Spleen (tissue), 11 donors: ENCODE results near the gene SPATA21. TPM values are rescaled to one million over a fixed set of nuclear protein-coding genes. Genes with fewer than 3 reads are reported as not detected.
"Not testable (repeated sequence)": the region's sequence is repeated elsewhere in the genome, so short reads cannot be mapped to it uniquely, and the experiment has no call there.

Source experiments
- DNase-seq: peaks from one replicate; pipeline ENCODE4 v3.0.0-alpha.2; 2020
- H3K27ac ChIP-seq, 8 donors: fragments of 200-600 bp; sonication (generic) in 7 of 8; 1 replicate in 4 of 8; 2 replicates in 4 of 8; pipeline versions ENCODE4 v1.5.0 to v1.8.0; 2016 to 2021; ENCODE audit warnings: inconsistent platforms in 4 of 8, mild to moderate bottlenecking in 4 of 8, moderate library complexity in 1 of 8
- H3K27me3 ChIP-seq, 7 donors: fragments of 200-600 bp; sonication (generic) in 6 of 7; replicated peaks in 1 of 7; 1 replicate in 4 of 7; 2 replicates in 3 of 7; pipeline versions ENCODE4 v1.5.0 to v1.8.0; 2016 to 2021; ENCODE audit warnings: inconsistent platforms in 3 of 7, mild to moderate bottlenecking in 1 of 7
- H3K36me3 ChIP-seq, 6 donors: fragments of 200-600 bp; sonication (generic) in 5 of 6; 1 replicate in 4 of 6; 2 replicates in 2 of 6; pipeline versions ENCODE4 v1.5.0 to v1.8.0; 2016 to 2021; ENCODE audit warnings: inconsistent platforms in 2 of 6
- H3K4me1 ChIP-seq, 6 donors: fragments of 200-600 bp; sonication (generic) in 5 of 6; 1 replicate in 3 of 6; 2 replicates in 3 of 6; pipeline versions ENCODE4 v1.5.0 to v1.8.0; 2016 to 2021; ENCODE audit warnings: inconsistent platforms in 3 of 6
- H3K4me3 ChIP-seq, 8 donors: fragments of 200-600 bp; sonication (generic) in 7 of 8; 1 replicate in 4 of 8; 2 replicates in 4 of 8; pipeline versions ENCODE4 v1.5.0 to v1.8.0; 2016 to 2021; ENCODE audit warnings: inconsistent platforms in 4 of 8, mild to moderate bottlenecking in 4 of 8, moderate library complexity in 2 of 8
- H3K9me3 ChIP-seq, 8 donors: fragments of 200-600 bp; sonication (generic) in 7 of 8; 1 replicate in 4 of 8; 2 replicates in 4 of 8; pipeline versions ENCODE4 v1.5.0 to v1.8.0; 2016 to 2021; ENCODE audit warnings: inconsistent platforms in 4 of 8
- POLR2A ChIP-seq, 3 donors: fragments of 450-650 bp; IDR thresholded peaks; one replicate each; pipeline ENCODE4 v1.5.1; 2017; ENCODE audit warnings: antibody characterized with exemption in 3 of 3, mild to moderate bottlenecking in 1 of 3
- POLR2AphosphoS5 ChIP-seq, 3 donors: sonication (generic); formaldehyde crosslinking; IDR thresholded peaks; one replicate each; pipeline ENCODE4 v1.5.1; 2017; ENCODE audit warnings: antibody characterized with exemption in 3 of 3
- WGBS, 5 donors: extraction: QIAGEN DNeasy Blood & Tissue Kit in 3 of 5; methylation state at CpG; one replicate each; pipeline versions ENCODE4 v1.1.5 to v1.1.7; 2013 to 2018; 5-methylcytosine and 5-hydroxymethylcytosine counted together
- intact Hi-C: fragments of 100-400 bp; cut with DNase I; formaldehyde crosslinking; loops from one replicate; pipeline ENCODE4 v1.15.0; 2023; ENCODE audit warnings: low total_unique reads
- polyA plus RNA-seq, 3 donors: library from polyadenylated mRNA; stranded (reverse); fragments of 200-250 nt; gene quantifications; one replicate each; pipeline ENCODE4 v1.2.1, GENCODE V29; 2013
- total RNA-seq, 7 donors: library from RNA; depleted of rRNA in 3 of 7; stranded (reverse); fragments of >200 nt in 3 of 7; fragmentation: NEBNext Ultra II Directional in 4 of 7; extraction: Animal tissue kit (Norgen Biotek cat#: 25700) in 4 of 7; gene quantifications; one replicate each; pipeline versions ENCODE4 v1.1.0 to v1.2.1, GENCODE V29; 2016 to 2021
- TF ChIP-seq, protein P1 (sequence below), 11 experiments: fragments of 200-600 bp in 7 of 11; fragments of 450-650 bp in 4 of 11; sonication (generic) in 4 of 11; IDR thresholded peaks in 8 of 11; conservative IDR thresholded peaks in 3 of 11; 1 replicate in 7 of 11; 2 replicates in 4 of 11; pipeline versions ENCODE4 v1.4.0 to v1.8.0; 2016 to 2021; ENCODE audit warnings: antibody characterized with exemption in 11 of 11, inconsistent platforms in 4 of 11, mild to moderate bottlenecking in 1 of 11
- donor health status: healthy with polysubstance abuse.
- donor health status: DM: no; HTN: no; CAD: no; lungs with moderate emphysema.
- donor health status: DM: no; HTN: no; CAD: no.
- donor health status: Bipolar disorder and iron deficiency.
- donor health status: healthy.
- donor health status: DM: no; HTN: no; CAD: no.
- donor health status: DM: yes; HTN: yes; CAD: no.

Gene SPATA21
- total and polyA plus RNA-seq, 10 donors: 0.13 to 0.32 (median 0.24) TPM; not detected in 6

DNA sequence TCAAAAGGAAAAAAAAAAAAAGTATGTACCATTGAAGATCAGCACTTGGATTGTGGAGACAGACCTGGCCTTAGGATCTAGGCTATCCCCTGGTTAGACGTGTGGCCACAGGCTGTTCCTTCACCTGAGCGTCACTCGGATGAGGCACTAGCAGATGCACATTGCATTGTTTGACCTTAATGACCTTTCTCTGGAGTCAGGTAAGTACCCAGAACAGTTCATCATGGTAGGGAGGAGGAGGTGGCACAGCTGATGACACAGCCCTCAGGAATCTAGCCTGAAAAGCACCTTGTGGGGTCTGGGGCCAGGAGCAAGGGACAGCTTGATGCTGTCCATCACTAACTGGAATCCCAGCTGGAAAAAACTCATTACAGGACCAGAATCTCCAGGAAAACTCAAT lies 24.5 kb upstream of the SPATA21 start:
- H3K27ac ChIP-seq: no peak overlapping the region
- peak; percentile 25 for DNase-seq
- H3K36me3 ChIP-seq: peaks cover 4 to 96% (median 65%) of the 10 kb centered on the region in 6 donors
- intact Hi-C loops: no loop called here
- peaks cover 0 to 6% (median 1%) of the 10 kb centered on the region in 6 donors for H3K4me1 ChIP-seq
- no peak overlapping the region for H3K4me3 ChIP-seq
- 84 to 98% (median 94%) methylated on average over 3 of the region's 3 CpGs for WGBS, 5 donors
- H3K9me3 ChIP-seq: no peaks in the 10 kb centered on the region
- no peaks in the 10 kb centered on the region for H3K27me3 ChIP-seq
- TF ChIP-seq, protein P1, sequence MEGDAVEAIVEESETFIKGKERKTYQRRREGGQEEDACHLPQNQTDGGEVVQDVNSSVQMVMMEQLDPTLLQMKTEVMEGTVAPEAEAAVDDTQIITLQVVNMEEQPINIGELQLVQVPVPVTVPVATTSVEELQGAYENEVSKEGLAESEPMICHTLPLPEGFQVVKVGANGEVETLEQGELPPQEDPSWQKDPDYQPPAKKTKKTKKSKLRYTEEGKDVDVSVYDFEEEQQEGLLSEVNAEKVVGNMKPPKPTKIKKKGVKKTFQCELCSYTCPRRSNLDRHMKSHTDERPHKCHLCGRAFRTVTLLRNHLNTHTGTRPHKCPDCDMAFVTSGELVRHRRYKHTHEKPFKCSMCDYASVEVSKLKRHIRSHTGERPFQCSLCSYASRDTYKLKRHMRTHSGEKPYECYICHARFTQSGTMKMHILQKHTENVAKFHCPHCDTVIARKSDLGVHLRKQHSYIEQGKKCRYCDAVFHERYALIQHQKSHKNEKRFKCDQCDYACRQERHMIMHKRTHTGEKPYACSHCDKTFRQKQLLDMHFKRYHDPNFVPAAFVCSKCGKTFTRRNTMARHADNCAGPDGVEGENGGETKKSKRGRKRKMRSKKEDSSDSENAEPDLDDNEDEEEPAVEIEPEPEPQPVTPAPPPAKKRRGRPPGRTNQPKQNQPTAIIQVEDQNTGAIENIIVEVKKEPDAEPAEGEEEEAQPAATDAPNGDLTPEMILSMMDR (IDR thresholded peaks at IDR 0.05 in 8 of 11, conservative IDR thresholded peaks at IDR 0.05 in 3 of 11): no peak
- TF ChIP-seq POLR2AphosphoS5 (IDR thresholded peaks at IDR 0.05) (no peak), POLR2A (IDR thresholded peaks at IDR 0.05) (no peak)

DNA sequence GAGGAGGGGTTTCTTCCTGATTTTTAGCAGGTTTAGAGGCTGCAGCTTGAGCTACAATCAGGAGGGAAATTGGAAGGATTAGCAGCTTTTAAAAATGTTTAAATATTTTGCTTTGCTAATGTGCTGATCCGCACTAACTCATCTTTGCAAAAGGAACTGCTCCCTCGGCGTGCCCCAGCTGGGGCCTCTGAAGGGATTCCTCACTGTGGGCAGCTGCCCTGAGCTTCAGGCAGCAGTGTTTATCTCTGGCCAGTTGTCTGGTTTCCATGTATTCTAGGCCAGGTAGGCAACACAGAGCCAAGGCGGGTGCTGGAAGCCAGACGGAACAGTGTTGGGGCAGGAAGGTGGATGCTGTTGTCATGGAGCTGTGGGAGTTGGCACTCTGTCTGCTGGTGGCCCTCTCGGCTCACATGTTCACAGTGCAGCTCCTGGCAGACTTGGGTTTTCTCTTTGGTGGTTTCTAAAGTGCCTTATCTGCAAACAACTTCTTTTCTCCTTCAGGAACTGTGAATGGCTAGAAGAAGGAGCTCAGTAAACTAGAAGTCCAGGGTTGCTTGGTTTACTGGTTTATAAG lies 22.2 kb upstream of the SPATA21 start:
- Histone ChIP-seq H3K27me3 (no peaks in the 10 kb centered on the region), H3K4me3 (no peak overlapping the region), H3K36me3 (peaks cover 4 to 98% (median 83%) of the 10 kb centered on the region in 6 donors), H3K4me1 (peaks cover 0 to 8% (median 3%) of the 10 kb centered on the region in 6 donors), H3K27ac (peak overlapping the region in 1 of 8 donors; percentile 7), H3K9me3 (no peaks in the 10 kb centered on the region)
- TF ChIP-seq POLR2A (IDR thresholded peaks at IDR 0.05) (no peak), POLR2AphosphoS5 (IDR thresholded peaks at IDR 0.05) (peak; percentile 24 to 47 (median 28))
- intact Hi-C loops: no loop called here
- WGBS, 5 donors: 86 to 92% (median 91%) methylated on average over 5 to 6 of the region's 6 CpGs
- peak; percentile 36 for DNase-seq

DNA sequence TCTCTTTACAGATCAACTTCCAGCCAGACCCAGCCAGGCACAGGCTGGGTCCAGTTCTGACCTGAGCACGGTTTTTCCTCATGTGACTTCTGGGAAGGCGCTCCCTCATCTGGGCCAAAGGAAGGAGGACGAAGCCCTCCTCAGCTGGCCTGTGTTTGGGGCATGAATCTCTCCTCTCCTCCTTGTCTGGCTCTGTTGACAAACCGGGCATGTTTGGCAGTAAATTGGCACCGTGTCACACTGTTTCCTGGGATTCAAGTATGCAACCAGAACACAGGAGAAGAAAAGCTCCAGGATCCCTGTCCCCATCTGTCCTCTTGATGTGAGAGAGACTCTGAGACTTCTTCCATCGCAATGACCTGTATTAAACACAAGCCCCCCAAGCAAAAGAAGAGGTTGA lies 21.6 kb upstream of the SPATA21 start:
- H3K4me1 ChIP-seq: peaks cover 0 to 8% (median 3%) of the 10 kb centered on the region in 6 donors
- DNase-seq: peak; percentile 22
- peaks cover 4 to 100% (median 84%) of the 10 kb centered on the region in 6 donors for H3K36me3 ChIP-seq
- 79 to 93% (median 86%) methylated on average over 6 of the region's 6 CpGs for WGBS, 5 donors
- H3K9me3 ChIP-seq: no peaks in the 10 kb centered on the region
- TF ChIP-seq POLR2AphosphoS5 (IDR thresholded peaks at IDR 0.05) (no peak), POLR2A (IDR thresholded peaks at IDR 0.05) (no peak)
- TF ChIP-seq, protein P1 (IDR thresholded peaks at IDR 0.05 in 8 of 11, conservative IDR thresholded peaks at IDR 0.05 in 3 of 11): no peak
- intact Hi-C loops: no loop called here
- H3K4me3 ChIP-seq: no peak overlapping the region
- H3K27me3 ChIP-seq: no peaks in the 10 kb centered on the region
- peak overlapping the region in 1 of 8 donors; percentile 7 for H3K27ac ChIP-seq

DNA sequence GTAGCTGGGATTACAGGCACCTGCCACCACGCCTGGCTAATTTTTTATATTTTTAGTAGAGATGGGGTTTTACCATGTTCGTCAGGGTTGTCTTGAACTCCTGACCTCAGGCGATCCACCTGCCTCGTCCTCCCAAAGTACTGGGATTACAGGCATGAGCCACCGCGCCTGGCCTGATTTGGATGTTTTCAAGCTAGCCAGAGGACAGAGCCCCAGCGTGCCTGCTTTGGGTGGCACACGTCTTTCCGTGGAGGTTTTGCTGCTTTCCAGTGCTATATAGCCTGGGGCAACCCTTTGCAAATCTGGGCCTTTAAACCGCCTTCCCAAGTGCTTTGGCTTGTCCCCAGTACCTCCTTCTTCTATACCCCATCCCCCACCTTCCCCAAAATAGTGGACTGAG lies 18.9 kb upstream of the SPATA21 start:
- Histone ChIP-seq H3K36me3 (peaks cover 4 to 100% (median 96%) of the 10 kb centered on the region in 6 donors), H3K4me1 (peaks cover 0 to 25% (median 17%) of the 10 kb centered on the region in 6 donors)
- intact Hi-C loops, H3K27ac ChIP-seq, DNase-seq, H3K27me3 ChIP-seq, H3K4me3 ChIP-seq, H3K9me3 ChIP-seq: not testable (repeated sequence)
- WGBS, 5 donors: 92 to 97% (median 95%) methylated on average over 10 of the region's 10 CpGs
- TF ChIP-seq POLR2AphosphoS5 (IDR thresholded peaks at IDR 0.05): peak in 1 of 3 donors; percentile 25

DNA sequence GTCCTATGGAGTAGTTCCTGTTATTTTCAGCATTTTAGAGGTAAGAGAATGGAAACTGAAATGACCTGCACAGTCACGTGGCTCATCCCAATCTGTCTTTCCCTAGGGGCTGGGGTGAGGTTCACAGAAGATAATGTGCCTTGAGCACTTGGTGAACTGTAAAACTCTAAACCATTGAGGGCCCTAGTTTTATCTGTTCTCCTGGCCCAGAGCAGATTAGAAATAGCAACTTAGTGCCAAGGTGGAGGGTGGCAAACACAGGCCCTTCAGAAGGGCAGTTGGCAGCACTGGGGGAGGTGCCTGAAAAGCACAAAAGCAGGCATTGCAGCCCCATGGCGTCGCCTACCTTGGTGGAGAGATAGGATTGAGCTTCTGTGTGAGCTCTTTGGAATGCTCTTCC lies 17.7 kb upstream of the SPATA21 start:
- H3K4me3 ChIP-seq, intact Hi-C loops, H3K27me3 ChIP-seq, DNase-seq, H3K9me3 ChIP-seq: not testable (repeated sequence)
- Histone ChIP-seq H3K27ac (peak overlapping the region in 1 of 8 donors; percentile 11), H3K36me3 (peaks cover 4 to 100% (median 99%) of the 10 kb centered on the region in 6 donors), H3K4me1 (peaks cover 6 to 37% (median 29%) of the 10 kb centered on the region in 6 donors)
- 84 to 94% (median 88%) methylated on average over 3 of the region's 3 CpGs for WGBS, 5 donors
